WTC11 (cell line): ENCODE results near the gene LSM7.

Experiments used
- ATF1 ChIP-seq: sonication (generic); formaldehyde crosslinking; IDR thresholded peaks from 2 replicates; pipeline ENCODE4 v1.8.1; 2023; ENCODE audit warnings: mild to moderate bottlenecking, moderate library complexity, missing genetic modification reagents
- SOX15 ChIP-seq: fragments of 250-450 bp; sonication (Bioruptor Pico); IDR thresholded peaks from 2 replicates; pipeline ENCODE4 v1.9.0; 2021; ENCODE audit warnings: mild to moderate bottlenecking
- ZNF138 ChIP-seq: sonication (generic); formaldehyde crosslinking; conservative IDR thresholded peaks from 2 replicates; pipeline ENCODE4 v1.8.1; 2022; ENCODE audit warnings: mild to moderate bottlenecking, moderate library complexity, missing genetic modification reagents
- ZNF512 ChIP-seq: sonication (generic); formaldehyde crosslinking; IDR thresholded peaks from 2 replicates; pipeline ENCODE4 v1.8.1; 2022; ENCODE audit warnings: missing genetic modification reagents, borderline replicate concordance
- TF ChIP-seq, protein P1 (sequence below): fragments of 200-600 bp; IDR thresholded peaks from 2 replicates; pipeline ENCODE4 v1.8.0; 2022; ENCODE audit warnings: antibody characterized with exemption
- TF ChIP-seq, protein P2 (sequence below): sonication (generic); formaldehyde crosslinking; IDR thresholded peaks from 2 replicates; pipeline ENCODE4 v1.8.1; 2022; ENCODE audit warnings: low read depth, missing genetic modification reagents, borderline replicate concordance
- TF ChIP-seq, protein P3 (sequence below): sonication (generic); formaldehyde crosslinking; conservative IDR thresholded peaks from 2 replicates; pipeline ENCODE4 v1.8.1; 2023; ENCODE audit warnings: mild to moderate bottlenecking, low read depth, missing genetic modification reagents, moderate library complexity

- TF ChIP-seq, protein P1, sequence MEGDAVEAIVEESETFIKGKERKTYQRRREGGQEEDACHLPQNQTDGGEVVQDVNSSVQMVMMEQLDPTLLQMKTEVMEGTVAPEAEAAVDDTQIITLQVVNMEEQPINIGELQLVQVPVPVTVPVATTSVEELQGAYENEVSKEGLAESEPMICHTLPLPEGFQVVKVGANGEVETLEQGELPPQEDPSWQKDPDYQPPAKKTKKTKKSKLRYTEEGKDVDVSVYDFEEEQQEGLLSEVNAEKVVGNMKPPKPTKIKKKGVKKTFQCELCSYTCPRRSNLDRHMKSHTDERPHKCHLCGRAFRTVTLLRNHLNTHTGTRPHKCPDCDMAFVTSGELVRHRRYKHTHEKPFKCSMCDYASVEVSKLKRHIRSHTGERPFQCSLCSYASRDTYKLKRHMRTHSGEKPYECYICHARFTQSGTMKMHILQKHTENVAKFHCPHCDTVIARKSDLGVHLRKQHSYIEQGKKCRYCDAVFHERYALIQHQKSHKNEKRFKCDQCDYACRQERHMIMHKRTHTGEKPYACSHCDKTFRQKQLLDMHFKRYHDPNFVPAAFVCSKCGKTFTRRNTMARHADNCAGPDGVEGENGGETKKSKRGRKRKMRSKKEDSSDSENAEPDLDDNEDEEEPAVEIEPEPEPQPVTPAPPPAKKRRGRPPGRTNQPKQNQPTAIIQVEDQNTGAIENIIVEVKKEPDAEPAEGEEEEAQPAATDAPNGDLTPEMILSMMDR = no peak
- TF ChIP-seq, protein P2, sequence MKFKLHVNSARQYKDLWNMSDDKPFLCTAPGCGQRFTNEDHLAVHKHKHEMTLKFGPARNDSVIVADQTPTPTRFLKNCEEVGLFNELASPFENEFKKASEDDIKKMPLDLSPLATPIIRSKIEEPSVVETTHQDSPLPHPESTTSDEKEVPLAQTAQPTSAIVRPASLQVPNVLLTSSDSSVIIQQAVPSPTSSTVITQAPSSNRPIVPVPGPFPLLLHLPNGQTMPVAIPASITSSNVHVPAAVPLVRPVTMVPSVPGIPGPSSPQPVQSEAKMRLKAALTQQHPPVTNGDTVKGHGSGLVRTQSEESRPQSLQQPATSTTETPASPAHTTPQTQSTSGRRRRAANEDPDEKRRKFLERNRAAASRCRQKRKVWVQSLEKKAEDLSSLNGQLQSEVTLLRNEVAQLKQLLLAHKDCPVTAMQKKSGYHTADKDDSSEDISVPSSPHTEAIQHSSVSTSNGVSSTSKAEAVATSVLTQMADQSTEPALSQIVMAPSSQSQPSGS = no peak
- no peak for TF ChIP-seq ATF1 (CRISPR knock-in tag)
- TF ChIP-seq SOX15 (CRISPR knock-in tag) = no peak
- TF ChIP-seq, protein P3, sequence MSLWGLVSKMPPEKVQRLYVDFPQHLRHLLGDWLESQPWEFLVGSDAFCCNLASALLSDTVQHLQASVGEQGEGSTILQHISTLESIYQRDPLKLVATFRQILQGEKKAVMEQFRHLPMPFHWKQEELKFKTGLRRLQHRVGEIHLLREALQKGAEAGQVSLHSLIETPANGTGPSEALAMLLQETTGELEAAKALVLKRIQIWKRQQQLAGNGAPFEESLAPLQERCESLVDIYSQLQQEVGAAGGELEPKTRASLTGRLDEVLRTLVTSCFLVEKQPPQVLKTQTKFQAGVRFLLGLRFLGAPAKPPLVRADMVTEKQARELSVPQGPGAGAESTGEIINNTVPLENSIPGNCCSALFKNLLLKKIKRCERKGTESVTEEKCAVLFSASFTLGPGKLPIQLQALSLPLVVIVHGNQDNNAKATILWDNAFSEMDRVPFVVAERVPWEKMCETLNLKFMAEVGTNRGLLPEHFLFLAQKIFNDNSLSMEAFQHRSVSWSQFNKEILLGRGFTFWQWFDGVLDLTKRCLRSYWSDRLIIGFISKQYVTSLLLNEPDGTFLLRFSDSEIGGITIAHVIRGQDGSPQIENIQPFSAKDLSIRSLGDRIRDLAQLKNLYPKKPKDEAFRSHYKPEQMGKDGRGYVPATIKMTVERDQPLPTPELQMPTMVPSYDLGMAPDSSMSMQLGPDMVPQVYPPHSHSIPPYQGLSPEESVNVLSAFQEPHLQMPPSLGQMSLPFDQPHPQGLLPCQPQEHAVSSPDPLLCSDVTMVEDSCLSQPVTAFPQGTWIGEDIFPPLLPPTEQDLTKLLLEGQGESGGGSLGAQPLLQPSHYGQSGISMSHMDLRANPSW = no peak
- no peak for TF ChIP-seq ZNF512 (CRISPR knock-in tag)
- no peak for TF ChIP-seq ZNF138 (CRISPR knock-in tag)
These were observed 7.5 kb upstream of the LSM7 start for GRCh38 chr19:2335848-2336247.
